Neural cell (in vitro differentiated cells): ENCODE data around the gene CPN1. TPM values are rescaled to one million over a fixed set of nuclear protein-coding genes. Genes with fewer than 3 reads are reported as not detected.

Experiments used
- H2AFZ ChIP-seq: fragments of 200-600, 300-800 bp; sonication (generic), shearing (Covaris generic); 2 replicates; pipeline ENCODE4 v1.6.0; 2014; ENCODE audit warnings: low read depth, mild to moderate bottlenecking, antibody characterized with exemption, low read length, moderate library complexity
- H3F3A ChIP-seq: fragments of 200-600 bp; shearing (Covaris generic); 2 replicates; pipeline ENCODE4 v1.6.1; 2016; ENCODE audit warnings: mild to moderate bottlenecking, moderate library complexity, mixed read lengths, antibody characterized with exemption, low read length; ENCODE audit not compliant: insufficient read depth, poor library complexity, severe bottlenecking
- H3K27ac ChIP-seq: fragments of 200-600, 300-800 bp; sonication (generic), shearing (Covaris generic); 2 replicates; pipeline ENCODE4 v1.5.1; 2014; ENCODE audit warnings: mild to moderate bottlenecking, low read length, moderate library complexity
- H3K27me3 ChIP-seq: fragments of 300-800, 200-600 bp; sonication (generic), shearing (Covaris generic); 2 replicates; pipeline ENCODE4 v1.6.0; 2014; ENCODE audit warnings: mild to moderate bottlenecking, low read depth, low read length, moderate library complexity; ENCODE audit not compliant: insufficient read depth
- H3K36me3 ChIP-seq: fragments of 300-800, 200-600 bp; sonication (generic), shearing (Covaris generic); 2 replicates; pipeline ENCODE4 v1.5.1; 2014; ENCODE audit warnings: mild to moderate bottlenecking, antibody characterized with exemption, low read length, moderate library complexity; ENCODE audit not compliant: insufficient read depth
- H3K4me2 ChIP-seq: fragments of 300-800, 200-600 bp; sonication (generic), shearing (Covaris generic); 2 replicates; pipeline ENCODE4 v1.6.0; 2014; ENCODE audit warnings: mild to moderate bottlenecking, low read length
- H3K4me3 ChIP-seq: fragments of 300-800, 200-600 bp; sonication (generic), shearing (Covaris generic); 2 replicates; pipeline ENCODE4 v1.5.1; 2014; ENCODE audit warnings: mild to moderate bottlenecking, low read length, moderate library complexity
- H3K79me2 ChIP-seq: fragments of 200-600 bp; shearing (Covaris generic); replicated peaks from 2 replicates; pipeline ENCODE4 v1.6.0; 2014; ENCODE audit warnings: mild to moderate bottlenecking, low read length, moderate library complexity; ENCODE audit not compliant: insufficient read depth
- H3K9ac ChIP-seq: fragments of 300-800, 200-600 bp; sonication (generic), shearing (Covaris generic); 2 replicates; pipeline ENCODE4 v1.6.1; 2016; ENCODE audit warnings: mild to moderate bottlenecking, low read length, mixed read lengths
- H3K9me2 ChIP-seq: fragments of 200-600 bp; shearing (Covaris generic); 2 replicates; pipeline ENCODE4 v1.6.1; 2016; ENCODE audit warnings: mild to moderate bottlenecking, low read length, mixed read lengths; ENCODE audit not compliant: insufficient read depth
- H3K9me3 ChIP-seq: fragments of 200-600, 300-800 bp; sonication (generic), shearing (Covaris generic); 2 replicates; pipeline ENCODE4 v1.6.1; 2016; ENCODE audit warnings: mild to moderate bottlenecking, mixed run types, low read length, moderate library complexity, mixed read lengths
- H4K20me1 ChIP-seq: fragments of 200-600 bp; shearing (Covaris generic); 2 replicates; pipeline ENCODE4 v1.6.1; 2016; ENCODE audit warnings: mild to moderate bottlenecking, mixed run types; ENCODE audit not compliant: insufficient read depth
- CTCF ChIP-seq: fragments of 450-650 bp; IDR thresholded peaks from 2 replicates; pipeline ENCODE4 v1.5.1; 2014; ENCODE audit warnings: antibody characterized with exemption, mild to moderate bottlenecking, moderate library complexity; ENCODE audit not compliant: poor library complexity, severe bottlenecking
- EP300 ChIP-seq: fragments of 450-650 bp; conservative IDR thresholded peaks from 2 replicates; pipeline ENCODE4 v1.6.1; 2014; ENCODE audit warnings: antibody characterized with exemption, mild to moderate bottlenecking, moderate library complexity; ENCODE audit not compliant: poor library complexity, severe bottlenecking
- EZH2 ChIP-seq: fragments of 200-600, 300-800 bp; shearing (Covaris generic), sonication (generic); IDR thresholded peaks from 2 replicates; pipeline ENCODE4 v1.6.1; 2014; ENCODE audit warnings: antibody characterized with exemption, low read length, borderline replicate concordance, mild to moderate bottlenecking; ENCODE audit not compliant: insufficient read depth, poor library complexity, severe bottlenecking
- MXI1 ChIP-seq: fragments of 450-650 bp; conservative IDR thresholded peaks from 2 replicates; pipeline ENCODE4 v1.6.1; 2014; ENCODE audit warnings: antibody characterized with exemption, mild to moderate bottlenecking; ENCODE audit not compliant: poor library complexity, severe bottlenecking
- POLR2AphosphoS5 ChIP-seq: IDR thresholded peaks from 2 replicates; pipeline ENCODE4 v1.6.1; 2012
- RAD21 ChIP-seq: fragments of 450-650 bp; conservative IDR thresholded peaks from 2 replicates; pipeline ENCODE4 v1.6.1; 2014; ENCODE audit warnings: antibody characterized with exemption, mild to moderate bottlenecking, moderate library complexity
- REST ChIP-seq: IDR thresholded peaks from 2 replicates; pipeline ENCODE4 v1.6.1; 2012; ENCODE audit warnings: borderline replicate concordance
- SMC3 ChIP-seq: fragments of 450-650 bp; conservative IDR thresholded peaks from 2 replicates; pipeline ENCODE4 v1.6.1; 2014; ENCODE audit warnings: antibody characterized with exemption, mild to moderate bottlenecking, moderate library complexity; ENCODE audit not compliant: poor library complexity
- TAF1 ChIP-seq: IDR thresholded peaks from 2 replicates; pipeline ENCODE4 v1.6.1; 2012; ENCODE audit warnings: low read depth
- polyA plus RNA-seq: library from polyadenylated mRNA; depleted of rRNA; stranded (reverse); fragments of >200 nt; gene quantifications from 2 replicates; pipeline ENCODE4 v1.2.3, GENCODE V29; 2014

Gene CPN1
- polyA plus RNA-seq, 1 donor from 2014 or later: not detected

- Histone ChIP-seq H3K4me3 (no peak overlapping the region), H3K36me3 (no peaks in the 10 kb centered on the region), H3K79me2 (no peaks in the 10 kb centered on the region), H3K27ac (no peak overlapping the region), H3K27me3 (no peaks in the 10 kb centered on the region), H3K9ac (no peak overlapping the region), H2AFZ (no peak overlapping the region), H4K20me1 (no peaks in the 10 kb centered on the region), H3K4me2 (no peak overlapping the region), H3K9me3 (no peaks in the 10 kb centered on the region), H3F3A (no peaks in the 10 kb centered on the region), H3K9me2 (no peaks in the 10 kb centered on the region)
- no peak for TF ChIP-seq SMC3
- no peak for TF ChIP-seq EZH2
- TF ChIP-seq POLR2AphosphoS5: no peak
- no peak for TF ChIP-seq MXI1
- TF ChIP-seq REST: no peak
- TF ChIP-seq CTCF: no peak
- TF ChIP-seq RAD21: no peak
- no peak for TF ChIP-seq EP300
- no peak for TF ChIP-seq TAF1
These were observed 32.8 kb upstream of the CPN1 start for GRCh38 chr10:100114460-100114859.

- no peaks in the 10 kb centered on the region for H3K79me2 ChIP-seq
- no peak overlapping the region for H3K9ac ChIP-seq
- no peak overlapping the region for H2AFZ ChIP-seq
- H3K27ac ChIP-seq: no peak overlapping the region
- H3F3A ChIP-seq: no peaks in the 10 kb centered on the region
- H3K9me2 ChIP-seq: no peaks in the 10 kb centered on the region
- no peaks in the 10 kb centered on the region for H3K27me3 ChIP-seq
- H3K4me2 ChIP-seq: no peak overlapping the region
- TF ChIP-seq POLR2AphosphoS5 (no peak), EP300 (no peak), RAD21 (no peak), TAF1 (no peak), EZH2 (no peak), SMC3 (no peak), MXI1 (no peak)
- H3K9me3 ChIP-seq: no peaks in the 10 kb centered on the region
- H3K36me3 ChIP-seq: no peaks in the 10 kb centered on the region
- H3K4me3 ChIP-seq: no peak overlapping the region
- no peaks in the 10 kb centered on the region for H4K20me1 ChIP-seq
These were observed 28.0 kb upstream of the CPN1 start for GRCh38 chr10:100109670-100110069.

- Histone ChIP-seq H3K9ac (no peak overlapping the region), H3K27ac (no peak overlapping the region), H3K4me2 (no peak overlapping the region), H3K9me3 (no peaks in the 10 kb centered on the region), H3K36me3 (no peaks in the 10 kb centered on the region), H3F3A (no peaks in the 10 kb centered on the region), H4K20me1 (no peaks in the 10 kb centered on the region), H3K9me2 (no peaks in the 10 kb centered on the region), H2AFZ (no peak overlapping the region), H3K79me2 (no peaks in the 10 kb centered on the region), H3K4me3 (no peak overlapping the region), H3K27me3 (no peaks in the 10 kb centered on the region)
- TF ChIP-seq EP300: no peak
- no peak for TF ChIP-seq CTCF
- no peak for TF ChIP-seq SMC3
- no peak for TF ChIP-seq REST
- no peak for TF ChIP-seq POLR2AphosphoS5
- no peak for TF ChIP-seq TAF1
- no peak for TF ChIP-seq RAD21
- no peak for TF ChIP-seq EZH2
These were observed 25.2 kb upstream of the CPN1 start for GRCh38 chr10:100106865-100107264.
